ENCODE data around the gene FAM53A. TPM values are rescaled to one million over a fixed set of nuclear protein-coding genes. Genes with fewer than 3 reads are reported as not detected.

FAM53A gene
- 2.3 and 5.1 TPM in 2 replicates for total RNA-seq

GRCh38 chr4:1683736-1684505 lies at the start of gene FAM53A:
FAM53A (minus strand) TSS chr4:1684313; CDS start chr4:1668741, 15,572 bp downstream.

GRCh38 chr4:1721003-1721665 lies 37.0 kb upstream of the FAM53A start, which contains the start of the genes TACC3 and TMEM129:
TACC3 (plus strand) TSS chr4:1721521; CDS start chr4:1723422, 1,901 bp downstream.
TMEM129 (minus strand) TSS chr4:1721323; CDS start chr4:1720837, 486 bp downstream.

GRCh38 chr4:1712216-1713002 lies 28.3 kb upstream of the FAM53A start, which contains the start of gene SLBP:
SLBP (minus strand) TSS chr4:1712319; CDS start chr4:1712188, 131 bp downstream.

Small RNAs within 50 kb of the gene (small RNA-seq; reads per million reads assigned to genes)
- gene RF00019, result not detected

Other genes with a start within 250 kb of the FAM53A start
- gene SLBP, start 28.0 kb upstream of the FAM53A start, total RNA-seq, result 59.9 and 69.8 TPM in 2 replicates
- 28.5 and 28.7 TPM in 2 replicates for gene TMEM129, start 37.0 kb upstream of the FAM53A start, total RNA-seq
- gene TACC3, start 37.2 kb upstream of the FAM53A start, total RNA-seq, result 13.2 and 26.2 TPM in 2 replicates
- gene FGFR3, start 109.0 kb upstream of the FAM53A start, total RNA-seq, result 0.20 and 2.2 TPM in 2 replicates
- 80.8 and 103 TPM in 2 replicates for gene LETM1, start 171.8 kb upstream of the FAM53A start, total RNA-seq
- gene NSD2, start 187.1 kb upstream of the FAM53A start, total RNA-seq, result 59.2 and 101 TPM in 2 replicates

Measured in subcutaneous preadipocyte (primary cell).